ENCODE data around the gene BTBD10. TPM values are rescaled to one million over a fixed set of nuclear protein-coding genes. Genes with fewer than 3 reads are reported as not detected.

The BTBD10 gene
- total RNA-seq, 1 donor from 2014 or later, result 82.2 TPM

DNA sequence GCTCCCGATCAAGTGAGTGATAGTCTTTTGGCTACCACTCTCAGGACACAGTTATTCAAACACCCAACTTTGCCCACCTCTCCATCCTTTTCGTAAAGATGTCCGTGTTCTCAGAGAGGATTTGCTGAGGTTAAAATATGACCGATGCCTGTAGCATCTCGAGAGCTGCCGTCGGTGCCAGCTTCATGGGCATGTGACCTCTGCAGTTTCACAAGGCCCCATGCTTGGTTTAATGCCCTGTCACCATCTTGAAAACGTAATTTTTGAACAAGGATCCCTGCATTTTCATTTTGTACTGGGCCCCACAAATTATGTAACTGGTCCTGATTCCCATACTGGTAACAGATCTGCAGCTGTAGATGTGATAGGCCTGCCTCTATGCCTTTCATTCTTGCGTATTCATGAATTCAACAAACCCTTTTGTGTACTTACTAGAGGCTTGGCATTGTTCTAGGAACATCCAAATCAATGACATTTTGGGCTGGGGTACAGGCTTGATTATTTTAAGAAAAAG, 100.4 kb downstream of the BTBD10 start:
- TF ChIP-seq, protein P1, sequence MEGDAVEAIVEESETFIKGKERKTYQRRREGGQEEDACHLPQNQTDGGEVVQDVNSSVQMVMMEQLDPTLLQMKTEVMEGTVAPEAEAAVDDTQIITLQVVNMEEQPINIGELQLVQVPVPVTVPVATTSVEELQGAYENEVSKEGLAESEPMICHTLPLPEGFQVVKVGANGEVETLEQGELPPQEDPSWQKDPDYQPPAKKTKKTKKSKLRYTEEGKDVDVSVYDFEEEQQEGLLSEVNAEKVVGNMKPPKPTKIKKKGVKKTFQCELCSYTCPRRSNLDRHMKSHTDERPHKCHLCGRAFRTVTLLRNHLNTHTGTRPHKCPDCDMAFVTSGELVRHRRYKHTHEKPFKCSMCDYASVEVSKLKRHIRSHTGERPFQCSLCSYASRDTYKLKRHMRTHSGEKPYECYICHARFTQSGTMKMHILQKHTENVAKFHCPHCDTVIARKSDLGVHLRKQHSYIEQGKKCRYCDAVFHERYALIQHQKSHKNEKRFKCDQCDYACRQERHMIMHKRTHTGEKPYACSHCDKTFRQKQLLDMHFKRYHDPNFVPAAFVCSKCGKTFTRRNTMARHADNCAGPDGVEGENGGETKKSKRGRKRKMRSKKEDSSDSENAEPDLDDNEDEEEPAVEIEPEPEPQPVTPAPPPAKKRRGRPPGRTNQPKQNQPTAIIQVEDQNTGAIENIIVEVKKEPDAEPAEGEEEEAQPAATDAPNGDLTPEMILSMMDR (IDR thresholded peaks at IDR 0.05; ENCODE audit: unreplicated experiment), result no peak
- no peak overlapping the region for H3K4me3 Mint-ChIP-seq (ENCODE audit: unreplicated experiment)
- H3K4me1 Mint-ChIP-seq (ENCODE audit: unreplicated experiment), result peaks cover 53% of the 10 kb centered on the region

DNA sequence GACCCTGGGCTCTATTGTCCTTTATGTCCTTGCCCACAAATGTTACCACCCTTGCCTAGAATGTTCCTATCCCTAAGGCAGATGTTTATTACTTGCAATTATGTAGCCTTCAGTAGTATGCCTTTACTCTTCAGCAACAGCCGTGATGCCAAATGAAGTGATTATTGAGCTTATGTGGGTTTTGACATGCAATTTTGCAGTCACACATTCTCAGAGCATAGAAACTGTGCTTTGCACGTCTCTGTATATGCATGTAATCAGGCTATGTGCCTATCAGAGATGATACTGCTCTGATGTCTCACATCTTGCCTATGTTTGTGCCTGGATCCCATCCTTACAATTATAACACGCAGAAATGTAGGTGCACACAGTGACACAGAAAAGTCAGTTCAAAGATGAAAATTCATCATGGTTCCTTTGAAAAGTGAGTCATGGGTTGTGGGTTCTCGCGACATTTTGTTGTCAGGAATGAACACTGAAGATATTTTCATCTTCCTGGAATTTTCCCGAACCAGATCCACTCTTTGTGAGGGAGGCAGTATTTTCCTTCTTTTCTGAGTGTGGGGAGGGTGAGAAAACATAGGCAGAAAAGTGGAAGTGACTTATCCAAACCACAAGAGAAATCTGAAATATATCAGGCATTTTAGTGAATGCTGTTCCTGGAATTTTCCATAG, 104.3 kb downstream of the BTBD10 start:
- H3K27ac Mint-ChIP-seq (ENCODE audit: unreplicated experiment), result peak overlapping the region; percentile 68
- no peak overlapping the region for H3K4me3 Mint-ChIP-seq (ENCODE audit: unreplicated experiment)
- H3K9me3 Mint-ChIP-seq (ENCODE audit: unreplicated experiment), result no peaks in the 10 kb centered on the region
- no peak for DNase-seq (ENCODE audit: low spot score)
- peaks cover 2% of the 10 kb centered on the region for H3K27me3 Mint-ChIP-seq (ENCODE audit: unreplicated experiment)
- H3K4me1 Mint-ChIP-seq (ENCODE audit: unreplicated experiment), result peaks cover 43% of the 10 kb centered on the region
- H3K36me3 Mint-ChIP-seq (ENCODE audit: low read depth, unreplicated experiment), result peaks cover 4% of the 10 kb centered on the region
- TF ChIP-seq, protein P1 (IDR thresholded peaks at IDR 0.05; ENCODE audit: unreplicated experiment), result no peak

More for the DNA sequence above, 100.4 kb downstream of the BTBD10 start:
- H3K27me3 Mint-ChIP-seq (ENCODE audit: unreplicated experiment), result peaks cover 7% of the 10 kb centered on the region
- peaks cover 4% of the 10 kb centered on the region for H3K36me3 Mint-ChIP-seq (ENCODE audit: low read depth, unreplicated experiment)
- H3K9me3 Mint-ChIP-seq (ENCODE audit: unreplicated experiment), result no peaks in the 10 kb centered on the region
- no peak overlapping the region for H3K27ac Mint-ChIP-seq (ENCODE audit: unreplicated experiment)
- no peak for DNase-seq (ENCODE audit: low spot score)

DNA sequence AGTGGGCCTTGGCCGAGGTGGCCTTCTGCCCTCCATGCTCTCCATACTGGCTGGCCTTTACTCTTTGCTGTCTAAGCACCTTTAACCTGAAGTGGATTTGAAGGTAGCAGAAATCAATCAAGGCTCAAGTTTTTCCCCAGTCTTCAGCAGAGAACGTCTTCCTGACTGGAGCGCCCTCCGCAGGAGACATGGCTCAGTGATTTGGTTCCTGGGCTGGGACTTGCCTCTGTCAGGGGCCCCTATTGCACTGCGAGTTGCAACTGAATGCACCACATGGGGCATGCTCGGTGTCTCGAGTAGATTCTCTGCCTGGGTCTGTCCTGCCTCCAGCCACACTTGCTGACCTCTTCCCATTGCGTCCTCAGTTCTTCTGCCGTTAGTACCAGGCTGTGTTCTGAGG, 105.8 kb downstream of the BTBD10 start:
- Mint-ChIP-seq H3K4me1 (ENCODE audit: unreplicated experiment) (peaks cover 48% of the 10 kb centered on the region), H3K36me3 (ENCODE audit: low read depth, unreplicated experiment) (peaks cover 4% of the 10 kb centered on the region), H3K27ac (ENCODE audit: unreplicated experiment) (no peak overlapping the region), H3K27me3 (ENCODE audit: unreplicated experiment) (peaks cover 2% of the 10 kb centered on the region), H3K4me3 (ENCODE audit: unreplicated experiment) (no peak overlapping the region), H3K9me3 (ENCODE audit: unreplicated experiment) (no peaks in the 10 kb centered on the region)
- TF ChIP-seq, protein P1 (IDR thresholded peaks at IDR 0.05; ENCODE audit: unreplicated experiment), result no peak
- DNase-seq (ENCODE audit: low spot score), result no peak

DNA sequence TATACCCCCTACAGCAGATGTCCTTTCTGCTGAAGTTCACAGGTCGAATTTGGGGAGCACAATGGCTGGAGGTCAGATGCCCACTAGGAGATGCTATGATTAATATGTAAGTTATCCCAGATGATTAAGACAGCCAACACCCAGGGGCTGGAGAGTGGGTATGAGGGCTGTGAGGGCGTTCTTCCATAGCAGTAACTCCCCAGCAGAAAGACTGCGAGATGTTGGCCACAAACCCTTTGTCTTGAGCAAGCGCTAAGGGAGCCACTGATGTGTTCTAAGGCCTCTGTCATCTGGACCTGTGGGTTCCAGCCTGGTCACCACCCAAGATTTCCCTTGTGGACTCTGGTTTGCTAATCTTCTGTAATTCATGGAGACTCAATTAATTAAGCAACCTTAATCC, 107.8 kb downstream of the BTBD10 start:
- no peak for DNase-seq (ENCODE audit: low spot score)
- no peak overlapping the region for H3K27ac Mint-ChIP-seq (ENCODE audit: unreplicated experiment)
- peaks cover 7% of the 10 kb centered on the region for H3K36me3 Mint-ChIP-seq (ENCODE audit: low read depth, unreplicated experiment)
- no peak overlapping the region for H3K4me3 Mint-ChIP-seq (ENCODE audit: unreplicated experiment)
- H3K4me1 Mint-ChIP-seq (ENCODE audit: unreplicated experiment), result peaks cover 43% of the 10 kb centered on the region
- no peaks in the 10 kb centered on the region for H3K9me3 Mint-ChIP-seq (ENCODE audit: unreplicated experiment)
- TF ChIP-seq, protein P1 (IDR thresholded peaks at IDR 0.05; ENCODE audit: unreplicated experiment), result no peak
- peaks cover 2% of the 10 kb centered on the region for H3K27me3 Mint-ChIP-seq (ENCODE audit: unreplicated experiment)

DNA sequence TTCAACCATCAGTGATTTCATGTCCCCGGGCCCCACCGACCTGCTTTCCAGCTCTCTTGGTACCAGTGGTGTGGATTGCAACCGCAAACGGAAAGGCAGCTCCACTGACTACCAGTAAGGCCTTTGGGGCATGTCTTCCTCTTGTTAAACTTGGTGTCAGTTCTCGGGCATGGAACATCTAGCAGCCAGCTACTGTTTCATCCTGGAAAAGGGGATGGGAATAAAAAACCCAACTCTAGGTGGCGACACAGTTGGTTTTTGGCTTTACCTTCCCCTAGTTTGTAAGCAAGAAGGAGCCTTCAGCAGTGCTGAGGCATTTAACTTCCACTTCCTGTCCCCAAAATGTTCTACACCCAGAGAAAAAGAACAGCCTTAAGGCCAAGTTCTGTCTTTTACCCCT, 108.7 kb downstream of the BTBD10 start:
- Mint-ChIP-seq H3K36me3 (ENCODE audit: low read depth, unreplicated experiment) (peaks cover 7% of the 10 kb centered on the region), H3K4me1 (ENCODE audit: unreplicated experiment) (peaks cover 39% of the 10 kb centered on the region), H3K9me3 (ENCODE audit: unreplicated experiment) (no peaks in the 10 kb centered on the region), H3K4me3 (ENCODE audit: unreplicated experiment) (no peak overlapping the region), H3K27me3 (ENCODE audit: unreplicated experiment) (peaks cover 2% of the 10 kb centered on the region), H3K27ac (ENCODE audit: unreplicated experiment) (no peak overlapping the region)
- TF ChIP-seq, protein P1 (IDR thresholded peaks at IDR 0.05; ENCODE audit: unreplicated experiment), result peak; percentile 43
- DNase-seq (ENCODE audit: low spot score), result peak; percentile 28
